GM19438 (cell line): ENCODE measurements around the gene VPS4A.
A peak's percentile ranks its signal among the peaks of the same experiment; 100 is the strongest.

Experiments
- ATAC-seq: cut with Tn5 transposase; IDR thresholded peaks from one replicate; pipeline ENCODE4 v1.9.1; 2021; ENCODE audit warnings: low read depth; ENCODE audit not compliant: unreplicated experiment

Gene VPS4A

DNA sequence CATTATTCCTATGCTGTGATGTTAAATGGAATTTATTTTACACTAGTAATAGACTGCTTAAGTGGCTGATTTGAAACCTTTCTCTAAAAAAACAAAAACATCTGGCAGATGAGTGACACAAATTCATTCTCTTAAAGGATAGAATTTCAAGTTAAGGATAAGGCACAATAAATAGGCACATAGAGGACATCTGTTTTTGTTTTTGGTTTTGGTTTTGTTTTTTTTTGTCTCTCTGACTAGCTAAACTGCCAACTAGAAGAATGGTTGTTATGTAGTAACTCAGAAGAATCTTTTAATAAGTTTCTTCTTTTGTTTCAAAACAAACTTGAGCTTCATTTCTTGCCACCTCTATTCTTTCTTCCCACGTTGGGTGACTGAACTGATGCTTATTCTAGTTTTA lies 5.1 kb upstream of the VPS4A start:
- ATAC-seq, result no peak

DNA sequence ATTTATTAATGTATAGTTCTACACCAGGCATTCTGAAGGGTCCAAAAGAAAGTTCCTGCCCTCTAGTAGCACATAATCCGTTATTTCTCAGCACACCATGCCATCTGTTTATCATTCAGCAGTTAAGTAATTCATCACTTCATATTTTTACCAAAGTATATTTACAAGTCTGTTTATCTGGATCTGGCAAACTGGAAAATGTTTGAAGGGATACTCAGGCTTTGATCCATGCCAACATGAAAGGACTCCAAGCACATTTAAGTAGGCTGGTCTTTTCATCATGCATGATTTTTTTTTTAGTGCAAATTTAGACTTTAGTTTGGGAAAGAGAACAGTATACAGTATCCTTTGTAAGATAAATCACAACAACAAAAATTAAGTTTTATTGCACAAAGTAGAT lies 4.1 kb upstream of the VPS4A start:
- no peak for ATAC-seq

GRCh38 chr16:69307856-69308255 lies 3.3 kb upstream of the VPS4A start:
- no peak for ATAC-seq

- ATAC-seq, result no peak
Measured at GRCh38 chr16:69309316-69309715, 1.8 kb upstream of the VPS4A start.

DNA sequence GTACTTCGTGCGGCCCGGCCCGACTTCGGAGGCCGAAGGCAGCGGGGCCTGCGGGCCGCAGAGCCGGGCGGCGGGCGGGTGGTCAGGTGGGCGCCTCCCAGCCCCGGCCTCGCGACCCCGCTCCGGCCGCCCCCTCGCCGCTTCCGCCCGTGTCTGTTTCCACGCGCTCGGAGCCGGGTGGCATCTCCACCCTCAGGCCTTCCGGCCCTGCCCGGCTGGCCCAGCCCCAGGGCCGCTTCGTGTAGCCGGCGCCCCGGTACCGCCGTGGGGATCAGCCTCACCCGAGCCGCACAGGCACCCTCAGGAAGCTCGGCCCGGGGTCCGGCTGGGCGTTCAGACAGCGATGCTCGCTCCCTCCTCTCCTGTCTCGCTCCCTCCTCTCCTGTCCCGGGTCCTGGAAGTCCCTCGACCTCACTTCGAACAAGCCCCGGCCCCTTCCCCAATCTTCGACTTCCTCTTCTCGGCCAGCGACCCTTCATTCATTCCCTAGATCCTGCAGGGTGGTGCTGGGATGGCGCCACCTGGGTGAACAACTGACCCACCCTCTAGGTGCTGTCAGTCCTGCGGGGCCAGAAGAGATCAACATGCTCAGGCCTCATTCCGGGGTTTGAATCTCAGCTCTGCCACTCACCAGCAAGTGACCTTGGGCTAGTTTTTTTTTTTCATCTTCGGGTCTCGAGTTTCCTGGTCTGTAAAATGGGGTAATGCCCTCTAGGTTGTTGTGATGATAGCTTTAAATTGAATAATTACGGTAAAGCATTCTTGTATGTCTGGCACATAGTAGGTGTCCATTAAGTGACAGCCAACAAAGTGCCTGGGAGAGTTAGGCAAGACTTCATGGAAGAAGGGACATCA lies 610 bp downstream of the VPS4A start:
- ATAC-seq, result peak; percentile 51

DNA sequence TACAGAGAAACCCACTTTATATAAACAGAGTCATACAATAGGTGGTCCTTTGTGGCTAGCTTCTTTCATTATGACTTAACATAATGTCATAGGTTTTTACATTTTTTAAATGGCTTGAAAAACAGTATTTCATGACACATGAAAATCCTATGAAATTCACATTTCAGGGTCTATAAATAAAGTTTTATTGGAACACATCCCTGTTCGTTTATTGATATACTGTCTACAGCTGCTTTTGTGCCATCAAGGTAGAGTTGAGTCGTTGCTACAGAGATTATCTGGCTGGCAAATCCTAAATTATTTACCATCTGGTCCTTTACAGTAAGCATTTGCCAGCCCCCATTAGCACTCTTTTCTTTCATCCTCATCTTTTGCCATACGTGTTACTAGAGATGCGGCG lies 2.3 kb downstream of the VPS4A start:
- ATAC-seq, result no peak

- no peak for ATAC-seq
Measured at GRCh38 chr16:69314534-69314933, 3.4 kb downstream of the VPS4A start.

- no peak for ATAC-seq
Measured at GRCh38 chr16:69315486-69316311, 4.5 kb downstream of the VPS4A start.

DNA sequence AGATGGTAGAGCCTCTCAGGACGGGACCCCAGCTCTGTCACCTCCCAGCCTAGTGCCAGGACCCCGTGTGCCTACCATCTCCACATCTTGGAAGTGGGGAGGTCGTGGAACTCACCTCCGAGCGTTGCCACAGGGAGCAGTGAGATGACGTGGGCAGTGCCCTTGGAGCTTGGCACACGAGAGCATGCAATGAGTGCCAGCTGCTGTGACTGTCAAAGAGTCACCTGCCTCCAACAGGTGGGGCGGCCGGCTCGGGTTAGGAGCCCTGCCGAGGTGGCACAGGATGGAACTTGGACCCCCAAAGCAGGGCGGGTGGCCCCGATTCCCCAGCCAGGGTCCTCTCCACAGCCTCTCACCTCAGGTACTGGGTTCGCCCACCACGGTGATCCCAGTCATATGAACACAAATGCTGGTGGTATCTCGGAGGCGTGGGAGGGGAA lies 5.5 kb downstream of the VPS4A start:
- no peak for ATAC-seq

- ATAC-seq, result no peak
Measured at GRCh38 chr16:69318177-69318910, 7.2 kb downstream of the VPS4A start.

DNA sequence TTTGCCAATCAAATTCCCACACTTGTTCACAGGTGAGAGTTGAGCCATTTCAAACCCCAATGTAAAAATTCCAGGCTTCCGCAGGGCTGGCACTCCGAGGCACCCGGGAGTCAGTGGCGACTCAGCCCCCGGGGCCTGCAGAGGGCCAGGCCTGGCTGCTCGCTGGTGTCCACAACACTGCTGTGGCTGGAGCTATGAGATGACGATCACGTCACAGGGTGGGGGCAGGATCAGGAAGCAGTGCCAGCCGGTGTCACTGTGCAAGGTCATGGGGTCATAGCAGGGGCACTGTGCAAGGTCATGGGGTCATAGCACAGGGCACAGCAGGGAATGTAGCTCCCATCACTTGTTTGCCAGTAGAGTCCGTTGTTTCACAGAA lies 7.8 kb downstream of the VPS4A start:
- no peak for ATAC-seq

DNA sequence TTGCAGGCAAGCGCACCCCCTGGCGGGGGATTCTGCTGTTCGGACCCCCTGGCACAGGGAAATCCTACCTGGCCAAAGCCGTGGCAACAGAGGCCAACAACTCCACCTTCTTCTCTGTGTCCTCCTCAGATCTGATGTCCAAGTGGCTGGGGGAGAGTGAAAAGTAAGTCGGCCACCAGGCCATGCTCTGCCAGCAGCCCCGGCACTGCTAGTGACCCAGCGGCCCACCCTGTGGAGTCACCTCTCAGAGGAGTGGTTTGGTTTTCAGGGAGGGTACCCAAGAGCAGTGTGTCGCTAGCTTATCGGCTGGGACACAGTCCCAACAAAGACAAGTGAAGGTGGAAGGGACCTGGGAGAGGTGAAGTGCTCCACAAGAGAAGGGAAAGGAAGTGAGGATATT lies 8.2 kb downstream of the VPS4A start:
- no peak for ATAC-seq

DNA sequence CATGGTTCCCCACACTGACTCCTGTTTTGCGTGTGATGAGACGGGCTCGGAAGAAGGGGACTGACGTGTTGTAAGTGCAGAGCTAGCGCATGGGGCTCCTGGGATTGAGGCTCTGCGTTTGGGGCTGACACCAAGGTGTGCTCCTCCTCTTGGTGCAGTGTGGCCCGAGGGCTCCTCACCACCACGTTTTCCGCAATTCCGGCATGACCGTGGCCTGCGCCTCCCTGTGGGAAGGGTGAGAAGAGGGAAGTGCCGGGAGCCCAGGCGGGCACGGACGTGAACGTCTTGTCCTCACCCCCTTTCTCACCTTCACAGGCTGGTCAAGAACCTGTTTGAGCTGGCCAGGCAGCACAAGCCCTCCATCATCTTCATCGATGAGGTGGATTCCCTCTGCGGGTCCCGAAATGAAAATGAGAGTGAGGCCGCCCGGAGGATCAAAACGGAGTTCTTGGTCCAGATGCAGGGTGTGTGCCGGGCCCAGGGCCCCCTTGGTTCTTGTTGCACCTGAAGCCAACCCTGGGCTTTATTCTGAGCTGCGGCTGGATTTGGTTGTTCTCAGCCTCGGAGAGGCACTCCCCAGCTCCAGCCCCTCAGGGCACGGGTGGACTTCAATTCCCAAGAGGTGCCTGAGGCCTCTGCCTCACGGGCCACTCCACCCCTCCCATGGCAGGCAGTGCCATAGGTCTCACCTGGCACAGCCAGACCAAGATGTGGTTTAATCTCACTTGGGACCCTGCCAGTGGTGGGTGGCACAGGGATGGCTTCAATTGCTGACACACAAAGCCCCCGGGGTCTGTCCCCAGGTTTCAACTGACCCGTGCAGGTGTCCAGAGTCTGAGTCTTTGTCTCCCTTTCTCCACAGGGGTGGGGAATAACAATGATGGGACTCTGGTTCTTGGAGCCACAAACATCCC lies 8.9 kb downstream of the VPS4A start:
- ATAC-seq, result no peak

DNA sequence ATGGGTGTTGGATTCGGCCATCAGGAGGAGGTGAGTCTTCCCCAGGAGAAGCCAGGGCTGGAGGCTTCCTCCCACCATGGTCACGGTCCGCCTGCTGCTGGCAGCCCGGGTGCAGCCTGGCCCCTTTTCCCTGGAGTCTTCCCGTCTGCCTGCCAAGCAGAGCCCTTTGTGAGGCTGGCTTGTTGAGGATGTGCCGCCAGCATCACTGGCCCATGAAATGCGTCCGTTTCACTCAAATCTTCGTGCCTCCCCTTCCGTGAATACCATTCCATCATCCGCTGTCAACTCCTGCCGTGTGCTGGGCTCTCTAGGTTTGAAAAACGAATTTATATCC lies 9.6 kb downstream of the VPS4A start:
- ATAC-seq, result no peak

DNA sequence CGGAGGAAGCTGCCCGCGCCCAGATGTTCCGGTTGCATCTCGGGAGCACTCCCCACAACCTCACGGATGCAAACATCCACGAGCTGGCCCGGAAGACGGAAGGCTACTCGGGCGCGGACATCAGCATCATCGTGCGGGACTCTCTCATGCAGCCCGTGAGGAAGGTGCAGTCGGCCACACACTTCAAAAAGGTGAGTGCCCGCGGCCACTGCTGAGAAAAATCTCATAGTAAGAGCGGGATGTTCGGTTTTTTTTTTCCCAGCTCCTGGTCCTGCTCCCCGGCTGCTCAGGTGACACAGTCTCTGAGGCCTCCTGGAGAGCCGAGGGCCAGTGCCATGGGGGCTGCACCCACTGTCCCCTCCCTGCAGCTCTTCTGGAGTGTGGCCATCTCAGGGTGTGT lies 9.9 kb downstream of the VPS4A start:
- no peak for ATAC-seq

DNA sequence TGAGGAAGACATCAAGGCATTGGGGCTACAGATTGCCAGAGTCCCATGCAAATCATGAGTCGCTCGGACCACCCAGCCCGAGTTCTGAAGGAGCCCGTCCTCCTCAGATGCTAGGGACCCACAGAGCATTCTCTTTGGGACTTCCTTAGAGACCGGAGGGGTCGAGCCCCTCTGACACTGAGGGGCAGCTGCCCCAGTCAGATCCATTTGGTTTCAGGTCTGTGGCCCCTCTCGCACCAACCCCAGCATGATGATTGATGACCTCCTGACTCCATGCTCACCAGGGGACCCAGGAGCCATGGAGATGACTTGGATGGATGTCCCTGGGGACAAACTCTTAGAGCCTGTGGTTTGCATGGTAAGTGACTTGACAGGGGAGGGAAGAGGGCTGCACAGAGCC lies 11.2 kb downstream of the VPS4A start:
- ATAC-seq, result no peak

GRCh38 chr16:69323415-69323814 lies 12.3 kb downstream of the VPS4A start:
- ATAC-seq, result no peak

DNA sequence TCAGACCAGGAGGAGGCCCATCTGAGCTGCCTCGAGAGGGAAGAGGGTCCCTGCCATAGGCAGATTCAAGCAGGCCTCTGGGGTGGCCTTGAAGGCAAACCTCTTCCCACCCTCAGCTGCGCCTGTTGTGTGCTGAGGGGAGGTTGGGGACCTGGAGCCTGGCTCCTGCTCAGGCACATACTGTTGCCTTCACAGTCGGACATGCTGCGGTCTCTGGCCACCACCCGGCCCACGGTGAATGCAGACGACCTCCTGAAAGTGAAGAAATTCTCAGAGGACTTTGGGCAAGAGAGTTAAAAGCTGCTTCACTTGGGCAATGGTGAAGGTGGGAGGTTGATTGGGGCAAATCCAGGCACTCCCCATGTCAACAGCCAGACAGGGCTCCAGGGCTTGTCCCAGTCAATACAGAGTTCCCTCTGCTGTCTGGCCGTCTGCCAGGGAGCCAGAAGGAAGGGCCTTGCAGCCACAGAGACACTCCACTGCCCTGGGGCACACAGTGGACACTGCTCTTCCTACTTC lies 12.9 kb downstream of the VPS4A start:
- ATAC-seq, result no peak

DNA sequence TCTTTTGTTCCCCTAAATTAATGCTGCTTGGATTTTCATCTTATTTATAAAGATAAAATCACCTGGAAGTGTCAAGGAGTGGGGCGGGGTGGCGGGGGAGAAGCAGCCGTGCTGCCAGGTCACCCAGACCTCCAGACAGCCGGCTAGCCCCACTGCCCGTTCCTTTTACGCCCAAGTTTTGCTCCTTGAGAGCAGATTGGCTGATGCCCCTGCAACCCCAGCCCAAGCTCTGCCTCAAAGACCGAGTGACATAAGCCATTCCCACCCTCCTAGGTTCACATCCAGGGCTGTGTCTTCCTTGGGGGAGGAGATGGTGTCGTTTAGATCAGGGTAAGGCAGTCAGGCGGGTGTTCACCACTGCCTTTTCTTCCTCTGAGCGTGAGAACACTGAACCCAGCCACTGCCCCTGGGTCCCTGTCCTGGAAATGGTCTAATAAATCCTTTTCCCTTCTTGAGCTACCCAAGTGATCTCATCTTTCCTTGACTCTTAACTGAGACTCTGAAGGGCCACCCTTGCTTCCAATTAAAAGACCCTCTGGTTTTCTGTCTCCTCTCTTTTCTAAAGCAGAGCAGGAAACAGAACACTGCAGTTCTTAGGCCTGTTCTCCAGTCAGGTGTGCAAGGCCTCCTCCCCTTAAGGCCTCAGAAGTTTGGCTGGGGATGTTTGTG lies 13.6 kb downstream of the VPS4A start:
- no peak for ATAC-seq

DNA sequence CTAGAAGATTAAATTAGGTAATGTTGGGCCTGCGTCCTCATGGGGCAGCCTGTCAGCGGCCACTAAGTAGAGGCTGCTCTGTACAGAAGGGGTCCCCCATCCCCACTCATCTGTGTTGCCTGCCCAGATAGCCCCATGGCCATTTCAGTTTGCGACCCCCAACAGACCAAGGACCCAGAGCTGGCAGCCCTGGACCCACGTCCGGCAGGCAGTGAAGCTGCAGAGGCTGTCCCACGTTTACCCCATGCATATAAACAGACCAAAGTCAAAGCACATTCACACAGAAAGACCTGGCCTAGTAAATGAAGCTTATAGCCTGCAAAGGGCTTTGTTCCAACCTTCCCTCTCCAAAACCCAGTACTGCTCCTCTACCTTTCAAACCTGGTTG lies 14.6 kb downstream of the VPS4A start:
- no peak for ATAC-seq
